Ovary (tissue), 3 donors: ENCODE data around the gene TICAM2.

Experiments
- CTCF ChIP-seq, 3 donors: fragments of 450-650 bp in 2 of 3; fragments of 200-600 bp in 1 of 3; IDR thresholded peaks; one replicate each; pipeline versions ENCODE4 v1.5.1 to v1.8.0; 2016 to 2022; ENCODE audit warnings: antibody characterized with exemption in 3 of 3, mild to moderate bottlenecking in 1 of 3
- EP300 ChIP-seq: sonication (generic); formaldehyde crosslinking; IDR thresholded peaks from one replicate; pipeline ENCODE4 v1.6.1; 2017; ENCODE audit warnings: antibody characterized with exemption
- POLR2A ChIP-seq: fragments of 450-650 bp; IDR thresholded peaks from one replicate; pipeline ENCODE4 v1.6.1; 2017; ENCODE audit warnings: antibody characterized with exemption, mild to moderate bottlenecking, moderate library complexity
- donor health status: DM: no; HTN: no; CAD: no.

- TF ChIP-seq EP300: no peak
- TF ChIP-seq CTCF (IDR thresholded peaks at IDR 0.05): no peak
- TF ChIP-seq POLR2A: no peak
Observed at GRCh38 chr5:115577329-115577728, 24.9 kb downstream of the TICAM2 start.
